GM12874 (cell line): ENCODE measurements around the gene PDE8B.

ENCODE experiments used
- CTCF ChIP-seq: IDR thresholded peaks from 2 replicates; pipeline ENCODE4 v1.5.1; 2011; ENCODE audit warnings: low read depth, mild to moderate bottlenecking, control low read depth, low read length, moderate library complexity; ENCODE audit not compliant: insufficient read depth

Gene PDE8B

GRCh38 chr5:77425998-77426659 lies 215.6 kb downstream of the PDE8B start:
- no peak for TF ChIP-seq CTCF

DNA sequence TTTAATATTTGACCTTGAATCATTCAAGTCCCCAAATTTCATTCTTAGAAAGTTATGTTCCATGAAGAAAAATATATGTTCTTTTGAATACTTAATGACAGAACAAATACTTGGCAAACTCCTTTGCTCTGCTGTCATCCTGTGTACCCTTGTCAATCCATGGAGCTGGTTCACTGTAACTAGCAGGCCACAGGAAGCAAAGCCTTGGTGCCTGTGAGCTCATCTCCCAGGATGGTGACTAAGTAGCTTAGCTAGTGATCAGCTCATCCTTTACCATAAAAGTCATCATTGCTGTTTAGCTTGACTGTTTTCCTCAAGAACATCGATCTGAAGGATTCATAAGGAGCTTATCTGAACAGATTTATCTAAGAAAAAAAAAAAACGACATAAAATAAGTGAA lies 216.2 kb downstream of the PDE8B start:
- TF ChIP-seq CTCF = no peak

GRCh38 chr5:77427998-77428397 lies 217.5 kb downstream of the PDE8B start:
- TF ChIP-seq CTCF = no peak

GRCh38 chr5:77428526-77428925 lies 218.0 kb downstream of the PDE8B start:
- TF ChIP-seq CTCF = no peak

DNA sequence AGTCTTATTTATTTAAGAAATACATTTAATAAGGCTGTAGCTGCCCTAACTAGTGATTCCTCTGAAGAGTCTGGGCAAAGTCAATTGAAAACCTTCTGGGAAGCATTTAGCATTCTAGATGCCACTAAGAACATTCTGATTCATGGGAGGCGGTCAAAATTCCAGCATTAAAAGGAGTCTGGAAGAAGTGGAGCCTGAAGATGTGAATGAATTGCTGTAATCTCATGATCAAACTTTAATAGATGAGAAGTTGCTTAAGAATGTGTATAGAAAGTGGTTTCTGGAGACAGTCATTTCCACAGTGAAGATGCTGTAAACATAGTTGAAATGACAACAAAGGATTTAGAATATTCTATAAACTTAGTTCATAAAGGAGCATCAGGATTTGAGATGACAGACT lies 220.2 kb downstream of the PDE8B start:
- TF ChIP-seq CTCF = no peak

DNA sequence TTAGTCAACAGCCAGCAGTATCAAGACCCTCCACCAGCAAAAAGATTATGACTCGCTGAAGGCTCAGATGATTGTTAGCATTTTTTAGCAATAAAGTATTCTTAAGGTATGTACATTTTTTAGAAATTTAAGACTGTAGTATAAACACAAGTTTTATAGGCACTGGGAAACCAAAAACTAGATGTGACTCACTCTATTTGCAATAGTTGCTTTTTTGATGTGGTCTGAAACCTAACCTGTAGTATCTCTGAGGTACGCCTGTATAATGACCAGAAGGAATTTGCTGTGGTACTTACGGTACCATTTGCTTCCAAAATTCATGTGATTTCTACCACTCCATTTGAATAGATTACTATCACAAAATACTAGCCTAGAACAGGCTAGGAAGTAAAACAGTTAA lies 220.8 kb downstream of the PDE8B start:
- no peak for TF ChIP-seq CTCF

GRCh38 chr5:77431719-77432118 lies 221.2 kb downstream of the PDE8B start:
- no peak for TF ChIP-seq CTCF
